Measurements from ENCODE around the gene GFI1. TPM values are rescaled to one million over a fixed set of nuclear protein-coding genes. Genes with fewer than 3 reads are reported as not detected.
"Not testable (repeated sequence)": the region's sequence is repeated elsewhere in the genome, so short reads cannot be mapped to it uniquely, and the experiment has no call there.

Gene GFI1
- total RNA-seq, 2 experiments from 2014 or later: 52.2 to 56.4 TPM

DNA sequence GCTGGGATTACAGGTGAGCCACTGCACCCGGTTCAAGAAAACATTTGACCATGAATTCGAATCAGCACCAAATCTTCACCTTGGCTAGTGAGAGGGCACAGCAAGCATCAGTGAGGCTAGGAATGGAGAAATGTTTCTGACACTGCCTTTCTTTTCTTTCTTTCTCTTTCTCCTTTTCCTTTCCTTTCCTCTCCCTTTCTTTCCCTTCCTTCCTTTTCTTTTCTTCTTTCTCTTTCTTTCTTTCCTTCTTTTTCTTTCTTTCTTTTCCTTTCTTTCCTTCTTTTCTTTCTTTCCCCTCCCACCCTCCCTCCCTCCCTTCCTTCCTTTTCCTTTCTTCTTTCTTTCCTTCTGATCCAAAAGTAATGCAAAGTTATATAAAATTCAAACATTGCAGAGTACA lies 40.9 kb downstream of the GFI1 start:
- POLR2A ChIA-PET: interaction anchor here (1.2 kb wide), 1 partner anchor 38 kb away, joined by 4 read pairs; no protein-coding TSS in a partner anchor
- DNase-seq (no peak), ATAC-seq (ENCODE audit: low read depth) (no peak)
- Mint-ChIP-seq H3K9me3 (peaks cover under 1% of the 10 kb centered on the region), H3K4me3 (no peak overlapping the region), H3K27me3 (peaks cover 5% of the 10 kb centered on the region), H3K4me1 (peaks cover 10% of the 10 kb centered on the region), H3K27ac (no peak overlapping the region), H3K36me3 (no peaks in the 10 kb centered on the region)

DNA sequence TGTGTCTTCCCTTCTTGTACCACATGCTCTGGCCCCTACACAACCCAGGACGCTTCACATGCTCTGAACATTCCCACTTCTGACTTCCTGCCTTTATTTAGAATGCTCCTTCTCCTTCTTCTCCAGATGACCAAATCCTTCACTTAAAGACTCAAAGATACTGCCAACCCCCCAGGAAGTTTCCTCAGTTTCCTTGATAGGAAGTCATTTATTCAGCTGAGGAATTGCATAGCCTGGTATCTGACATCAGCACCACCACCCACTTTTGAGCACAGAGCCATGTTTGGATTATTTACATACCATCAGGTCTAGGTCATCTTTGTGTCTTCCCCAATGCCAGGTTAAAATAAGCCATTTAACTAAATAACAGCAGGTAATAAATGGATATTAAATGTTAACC lies 42.4 kb downstream of the GFI1 start:
- Mint-ChIP-seq H3K4me3 (no peak overlapping the region), H3K4me1 (peaks cover 15% of the 10 kb centered on the region), H3K36me3 (no peaks in the 10 kb centered on the region), H3K27me3 (peaks cover 5% of the 10 kb centered on the region), H3K9me3 (no peaks in the 10 kb centered on the region), H3K27ac (no peak overlapping the region)
- ATAC-seq (ENCODE audit: low read depth): no peak
- no peak for DNase-seq
- POLR2A ChIA-PET: no interaction called here

DNA sequence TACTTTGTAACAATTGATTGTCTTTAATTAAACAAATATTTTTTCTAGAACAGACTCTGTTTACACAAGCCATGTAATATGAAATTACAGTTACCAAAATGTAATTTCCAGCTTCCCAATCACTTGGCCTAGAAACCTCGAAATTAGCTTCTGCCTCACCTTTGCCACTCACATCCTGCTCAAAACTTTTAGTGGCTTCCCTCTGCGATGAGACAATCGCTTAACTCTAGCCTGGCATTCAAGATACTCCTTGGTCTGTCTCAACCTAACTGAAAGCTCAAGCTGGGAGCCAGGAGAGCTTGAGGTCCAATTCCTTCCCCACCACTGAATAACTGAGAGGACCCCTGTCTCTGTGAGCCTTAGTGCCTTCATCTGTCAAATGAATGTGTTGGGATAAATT lies 42.8 kb downstream of the GFI1 start:
- Mint-ChIP-seq H3K27me3 (peaks cover 5% of the 10 kb centered on the region), H3K9me3 (no peaks in the 10 kb centered on the region), H3K36me3 (no peaks in the 10 kb centered on the region), H3K4me1 (peaks cover 18% of the 10 kb centered on the region), H3K4me3 (no peak overlapping the region), H3K27ac (no peak overlapping the region)
- DNase-seq (no peak), ATAC-seq (ENCODE audit: low read depth) (peak; percentile 36)
- POLR2A ChIA-PET: interaction anchor here (0.6 kb wide), 1 partner anchor 123 kb away, joined by 3 read pairs; no protein-coding TSS in a partner anchor

DNA sequence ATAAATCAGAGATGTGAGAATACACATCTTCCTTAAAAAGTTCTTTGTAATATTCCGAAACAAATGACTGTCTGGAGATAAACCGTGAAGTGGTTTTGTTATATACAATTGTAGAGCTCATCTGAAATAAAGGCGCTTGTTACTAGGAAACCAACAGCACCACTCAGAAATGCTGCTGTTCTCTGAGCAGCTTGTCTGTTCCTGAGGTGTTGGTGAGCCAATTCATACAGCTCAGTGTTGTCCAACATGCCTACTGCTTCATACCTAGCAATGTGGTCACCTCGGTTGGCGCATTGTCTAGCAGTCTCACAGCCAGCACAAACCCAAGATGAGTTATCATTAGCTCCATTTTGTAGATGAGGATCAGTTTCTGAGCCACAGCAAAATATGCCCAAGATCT lies 44.4 kb downstream of the GFI1 start:
- H3K36me3 Mint-ChIP-seq: no peaks in the 10 kb centered on the region
- POLR2A ChIA-PET: no interaction called here
- H3K4me3 Mint-ChIP-seq: no peak overlapping the region
- H3K4me1 Mint-ChIP-seq: peaks cover 17% of the 10 kb centered on the region
- no peak overlapping the region for H3K27ac Mint-ChIP-seq
- DNase-seq: no peak
- ATAC-seq (ENCODE audit: low read depth): no peak
- H3K27me3 Mint-ChIP-seq: peaks cover 2% of the 10 kb centered on the region
- no peaks in the 10 kb centered on the region for H3K9me3 Mint-ChIP-seq

DNA sequence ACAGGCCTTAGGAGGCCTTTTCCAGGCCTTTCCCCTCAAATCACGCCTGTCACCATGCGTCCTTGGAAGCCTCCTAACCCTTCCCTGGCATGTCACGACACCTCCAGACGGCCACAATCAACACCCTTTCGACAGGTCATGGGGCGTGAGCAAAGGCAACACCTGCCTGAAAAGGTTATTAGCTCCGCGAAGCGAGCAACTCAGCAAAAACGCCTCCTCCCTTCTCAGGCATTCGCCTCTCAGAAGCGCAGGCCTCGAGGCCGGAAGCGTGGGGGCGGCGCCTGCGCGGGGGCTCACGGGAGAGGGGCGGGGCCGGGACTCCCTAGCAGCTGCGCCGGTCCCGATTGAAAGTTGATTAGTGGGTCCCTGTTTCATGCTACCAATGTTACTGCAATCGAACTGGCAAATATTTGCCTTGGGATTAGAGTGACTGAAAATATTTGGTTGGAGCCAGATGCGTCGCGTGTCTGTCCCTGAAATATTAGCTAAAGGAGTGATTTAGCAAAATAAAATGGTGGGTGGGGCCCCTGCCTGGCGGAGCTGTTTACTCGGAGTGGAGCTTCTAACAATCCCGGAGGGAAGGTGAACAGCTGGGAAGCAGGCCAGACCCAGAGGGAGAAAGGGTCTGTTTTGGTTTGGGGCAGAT lies 44.9 kb downstream of the GFI1 start:
- Mint-ChIP-seq H3K27ac (no peak overlapping the region), H3K4me3 (no peak overlapping the region), H3K4me1 (peaks cover 16% of the 10 kb centered on the region), H3K27me3 (no peaks in the 10 kb centered on the region), H3K9me3 (peaks cover 1% of the 10 kb centered on the region), H3K36me3 (no peaks in the 10 kb centered on the region)
- POLR2A ChIA-PET: no interaction called here
- ATAC-seq (ENCODE audit: low read depth) (no peak), DNase-seq (no peak)

DNA sequence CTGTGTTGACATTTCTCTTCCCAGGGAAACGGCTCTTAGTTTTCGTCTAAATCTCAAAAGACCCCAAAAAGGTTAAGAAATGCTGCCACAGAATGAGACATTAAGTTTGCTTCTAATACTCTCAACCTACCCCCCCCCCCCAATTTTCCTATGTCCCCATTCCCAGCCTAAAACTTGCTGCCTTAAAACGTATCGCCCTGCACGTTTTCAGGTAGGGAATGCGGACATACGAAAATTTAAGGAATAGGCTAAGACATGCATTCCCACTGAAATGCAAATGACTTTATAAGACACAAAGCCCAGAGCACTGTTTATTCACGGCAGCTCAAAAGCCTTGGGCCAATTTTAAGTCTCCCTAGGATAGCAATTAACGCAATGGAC lies 45.4 kb downstream of the GFI1 start:
- POLR2A ChIA-PET: no interaction called here
- no peak overlapping the region for H3K4me3 Mint-ChIP-seq

DNA sequence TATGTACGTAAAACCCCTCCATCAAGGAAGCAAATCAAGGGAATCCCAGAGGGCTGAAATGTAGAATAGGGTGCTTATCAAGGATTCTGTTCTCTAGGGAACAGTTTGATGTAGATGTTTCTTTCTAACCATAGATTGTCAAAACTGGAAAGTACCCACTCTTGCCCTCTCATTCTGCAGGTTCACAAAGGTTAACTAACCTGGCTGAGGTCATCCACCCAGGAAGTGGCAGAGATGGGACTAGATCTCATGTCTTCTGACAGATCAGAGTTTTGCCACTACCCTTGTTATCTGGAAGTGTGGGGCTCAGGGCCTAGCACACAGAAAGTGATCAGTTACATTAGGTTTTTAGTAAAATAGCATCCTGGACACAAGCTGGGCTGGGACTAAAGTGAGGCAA lies 47.4 kb downstream of the GFI1 start:
- POLR2A ChIA-PET: no interaction called here
- peak overlapping the region; percentile 39 for H3K27ac Mint-ChIP-seq
- H3K9me3 Mint-ChIP-seq: peaks cover 1% of the 10 kb centered on the region
- H3K4me1 Mint-ChIP-seq: peaks cover 13% of the 10 kb centered on the region
- DNase-seq (no peak), ATAC-seq (ENCODE audit: low read depth) (peak; percentile 39)
- no peaks in the 10 kb centered on the region for H3K36me3 Mint-ChIP-seq
- no peaks in the 10 kb centered on the region for H3K27me3 Mint-ChIP-seq
- H3K4me3 Mint-ChIP-seq: no peak overlapping the region

More for the DNA sequence above, 45.4 kb downstream of the GFI1 start:
- H3K27ac Mint-ChIP-seq: no peak overlapping the region
- peaks cover 16% of the 10 kb centered on the region for H3K4me1 Mint-ChIP-seq
- H3K27me3 Mint-ChIP-seq: no peaks in the 10 kb centered on the region
- DNase-seq: no peak
- ATAC-seq (ENCODE audit: low read depth): no peak
- H3K36me3 Mint-ChIP-seq: no peaks in the 10 kb centered on the region
- H3K9me3 Mint-ChIP-seq: peaks cover 1% of the 10 kb centered on the region

DNA sequence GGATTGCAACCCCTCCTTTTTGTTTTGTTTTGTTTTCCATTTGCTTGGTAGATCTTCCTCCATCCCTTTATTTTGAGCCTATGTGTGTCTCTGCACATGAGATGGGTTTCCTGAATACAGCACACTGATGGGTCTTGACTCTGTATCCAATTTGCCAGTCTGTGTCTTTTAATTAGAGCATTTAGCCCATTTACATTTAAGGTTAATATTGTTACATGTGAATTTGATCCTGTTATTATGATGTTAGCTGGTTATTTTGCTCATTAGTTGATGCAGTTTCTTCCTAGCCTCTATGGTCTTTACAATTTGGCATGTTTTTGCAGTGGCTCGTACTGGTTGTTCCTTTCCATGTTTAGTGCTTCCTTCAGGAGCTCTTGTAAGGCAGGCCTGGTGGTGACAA lies 52.2 kb downstream of the GFI1 start:
- H3K27ac Mint-ChIP-seq; H3K4me1 Mint-ChIP-seq; H3K27me3 Mint-ChIP-seq; H3K9me3 Mint-ChIP-seq; H3K4me3 Mint-ChIP-seq; DNase-seq; H3K36me3 Mint-ChIP-seq; ATAC-seq (ENCODE audit: low read depth): not testable (repeated sequence)
- POLR2A ChIA-PET: interaction anchor here (0.6 kb wide), 1 partner anchor 52 kb away, joined by 3 read pairs; no protein-coding TSS in a partner anchor

DNA sequence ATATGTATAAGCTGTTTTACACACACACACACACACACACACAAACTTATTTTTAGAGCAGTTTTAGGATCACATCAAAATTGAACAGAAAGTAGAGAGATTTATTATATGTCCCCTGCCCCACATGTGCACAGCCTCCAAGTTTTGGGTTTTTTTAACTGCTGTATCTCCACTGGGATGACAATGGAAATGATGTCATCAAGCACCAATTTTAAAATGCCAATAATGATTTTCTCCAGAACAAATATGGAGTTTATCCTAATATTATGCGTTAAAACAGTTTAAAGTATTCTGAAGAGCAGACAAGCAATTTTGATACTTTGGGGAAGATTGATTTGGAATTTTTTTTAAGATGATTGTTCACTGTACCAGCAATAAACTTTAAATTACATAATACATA lies 56.7 kb downstream of the GFI1 start:
- H3K36me3 Mint-ChIP-seq: peaks cover 3% of the 10 kb centered on the region
- POLR2A ChIA-PET: no interaction called here
- DNase-seq (no peak), ATAC-seq (ENCODE audit: low read depth) (no peak)
- no peaks in the 10 kb centered on the region for H3K27me3 Mint-ChIP-seq
- no peak overlapping the region for H3K4me3 Mint-ChIP-seq
- peaks cover 9% of the 10 kb centered on the region for H3K9me3 Mint-ChIP-seq
- H3K4me1 Mint-ChIP-seq: no peaks in the 10 kb centered on the region
- H3K27ac Mint-ChIP-seq: no peak overlapping the region

DNA sequence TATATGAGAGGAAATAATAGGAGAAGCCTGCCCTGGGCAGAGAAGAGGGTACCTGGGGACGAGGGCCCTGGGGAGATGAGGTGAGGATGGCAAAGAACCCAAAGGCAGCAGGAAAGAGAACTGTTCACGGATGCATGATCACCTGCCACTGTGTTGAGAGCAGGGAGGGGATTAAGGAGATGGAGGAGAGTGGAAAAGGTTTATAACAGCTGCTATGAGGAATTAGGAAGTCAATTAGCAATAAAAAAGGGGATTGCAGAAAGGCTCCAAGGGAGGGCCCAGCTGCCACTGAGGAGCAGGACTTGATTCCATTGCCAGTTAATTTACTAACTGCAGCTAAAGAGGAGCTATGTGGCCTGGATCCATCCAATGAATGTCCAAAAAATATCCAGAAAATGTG lies 61.1 kb downstream of the GFI1 start:
- H3K36me3 Mint-ChIP-seq: no peaks in the 10 kb centered on the region
- POLR2A ChIA-PET: no interaction called here
- ATAC-seq (ENCODE audit: low read depth) (no peak), DNase-seq (no peak)
- H3K27me3 Mint-ChIP-seq: no peaks in the 10 kb centered on the region
- peaks cover 2% of the 10 kb centered on the region for H3K4me1 Mint-ChIP-seq
- H3K27ac Mint-ChIP-seq: no peak overlapping the region
- H3K9me3 Mint-ChIP-seq: peaks cover 2% of the 10 kb centered on the region
- H3K4me3 Mint-ChIP-seq: no peak overlapping the region

Other genes with a start within 250 kb of the GFI1 start
- 10 to 100 TPM; 17.3 to 17.8 TPM for gene GLMN, start 187.9 kb downstream of the GFI1 start, total RNA-seq
- 10 to 100 TPM; 32.7 to 37.5 TPM for gene RPAP2, start 187.9 kb downstream of the GFI1 start, total RNA-seq